ENCODE measurements around the gene CABLES2. TPM values are rescaled to one million over a fixed set of nuclear protein-coding genes. Genes with fewer than 3 reads are reported as not detected.
A peak's percentile ranks its signal among the peaks of the same experiment; 100 is the strongest.

CABLES2 gene
- polyA plus RNA-seq, 2 donors = 1.6 to 2.4 TPM

DNA sequence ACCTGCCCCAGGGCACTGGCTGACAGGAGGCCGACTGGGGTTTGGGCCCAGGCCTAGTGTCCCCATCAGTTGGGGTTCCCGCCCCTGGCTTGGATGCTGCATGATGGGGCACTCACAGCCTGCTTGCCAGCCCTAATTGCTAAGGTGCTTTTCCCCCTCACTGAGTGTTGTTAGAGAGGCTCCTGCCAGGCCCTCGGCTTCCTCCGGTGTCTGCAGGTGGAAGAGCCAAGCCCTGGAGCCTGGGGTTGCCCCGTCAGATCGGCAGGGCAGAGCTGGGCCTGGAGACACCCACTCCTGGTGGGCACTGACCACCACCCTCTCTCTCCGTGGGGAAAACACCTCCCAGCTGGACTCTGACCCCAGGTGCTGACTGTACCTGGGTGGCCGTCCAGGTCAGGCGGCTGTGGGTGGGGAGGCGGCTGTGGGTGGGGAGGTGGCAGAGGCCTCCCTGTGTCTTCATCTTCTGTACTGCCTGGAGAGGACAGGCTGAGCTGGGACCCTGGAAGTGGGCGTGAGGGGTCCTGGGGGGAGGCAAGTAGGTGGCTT lies 6.0 kb upstream of the CABLES2 start:
- peaks cover 5 to 7% of the 10 kb centered on the region in 2 donors for H3K4me1 ChIP-seq (ENCODE audit: control insufficient read depth in 2 of 2, insufficient read depth in 2 of 2, low read length in 1 of 2)
- H3K9me3 ChIP-seq (ENCODE audit: control insufficient read depth in 2 of 2, insufficient read depth in 1 of 2, low read depth in 1 of 2, low read length in 1 of 2) = peaks cover 0 to 4% of the 10 kb centered on the region in 2 donors
- WGBS, 2 donors = 77 to 81% methylated on average over 11 of the region's 11 CpGs
- no peak overlapping the region for H3K4me3 ChIP-seq (ENCODE audit: low read depth in 1 of 2, low read length in 2 of 2)
- H3K36me3 ChIP-seq (ENCODE audit: control insufficient read depth in 2 of 2, insufficient read depth in 2 of 2, low read length in 1 of 2) = peaks cover 0 to 4% of the 10 kb centered on the region in 2 donors
- H3K27me3 ChIP-seq (ENCODE audit: control insufficient read depth in 1 of 2, insufficient read depth in 2 of 2, low read length in 2 of 2) = no peaks in the 10 kb centered on the region
- H3K27ac ChIP-seq (ENCODE audit: low read depth in 2 of 2, low read length in 1 of 2) = no peak overlapping the region

DNA sequence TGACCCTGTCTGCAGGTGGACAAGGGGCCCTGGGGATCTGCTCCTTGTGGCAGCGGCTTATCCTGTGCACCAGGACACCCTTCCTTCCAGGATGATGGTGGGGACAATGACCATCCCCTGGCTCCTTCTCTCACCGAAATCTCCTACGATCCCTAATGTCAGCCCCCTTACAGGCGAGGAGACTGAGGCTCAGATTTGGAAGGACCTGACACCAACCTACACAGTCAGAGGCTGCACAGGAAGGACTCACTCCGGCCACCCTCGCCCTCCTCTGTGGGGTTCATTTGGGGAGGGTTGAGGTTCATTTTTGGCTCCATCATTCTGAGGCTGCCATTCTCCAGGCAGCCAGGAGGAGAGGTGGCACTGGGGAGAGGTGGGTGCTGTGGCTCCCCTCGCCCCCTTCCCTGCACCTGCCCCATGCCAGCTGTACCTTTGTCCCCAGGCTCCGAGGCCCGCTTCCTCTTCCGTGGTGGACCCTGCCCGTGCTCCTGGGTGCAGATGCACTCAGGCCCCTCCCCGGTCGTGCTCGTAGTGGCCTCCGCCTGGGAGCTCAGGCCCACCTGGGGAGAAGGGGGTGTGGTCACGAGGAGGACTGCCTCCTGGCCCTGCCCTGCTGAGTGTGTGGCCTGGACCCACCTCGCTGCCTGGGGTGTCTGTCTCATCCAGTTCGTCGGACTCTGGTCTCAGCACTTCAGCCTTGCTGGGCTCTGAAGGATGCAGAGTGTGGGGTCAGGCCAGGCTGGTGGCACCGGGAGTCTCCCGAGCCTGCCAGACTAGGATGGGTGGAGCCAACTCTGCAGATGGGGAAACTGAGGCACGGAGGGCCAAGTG lies 5.3 kb upstream of the CABLES2 start:
- WGBS, 2 donors = 69 to 75% methylated on average over 20 to 22 of the region's 22 CpGs
- Histone ChIP-seq H3K4me1 (ENCODE audit: control insufficient read depth in 2 of 2, insufficient read depth in 2 of 2, low read length in 1 of 2) (peaks cover 6 to 14% of the 10 kb centered on the region in 2 donors), H3K9me3 (ENCODE audit: control insufficient read depth in 2 of 2, insufficient read depth in 1 of 2, low read depth in 1 of 2, low read length in 1 of 2) (peaks cover 0 to 4% of the 10 kb centered on the region in 2 donors), H3K4me3 (ENCODE audit: low read depth in 1 of 2, low read length in 2 of 2) (no peak overlapping the region), H3K27ac (ENCODE audit: low read depth in 2 of 2, low read length in 1 of 2) (no peak overlapping the region), H3K27me3 (ENCODE audit: control insufficient read depth in 1 of 2, insufficient read depth in 2 of 2, low read length in 2 of 2) (no peaks in the 10 kb centered on the region), H3K36me3 (ENCODE audit: control insufficient read depth in 2 of 2, insufficient read depth in 2 of 2, low read length in 1 of 2) (peaks cover 0 to 4% of the 10 kb centered on the region in 2 donors)

DNA sequence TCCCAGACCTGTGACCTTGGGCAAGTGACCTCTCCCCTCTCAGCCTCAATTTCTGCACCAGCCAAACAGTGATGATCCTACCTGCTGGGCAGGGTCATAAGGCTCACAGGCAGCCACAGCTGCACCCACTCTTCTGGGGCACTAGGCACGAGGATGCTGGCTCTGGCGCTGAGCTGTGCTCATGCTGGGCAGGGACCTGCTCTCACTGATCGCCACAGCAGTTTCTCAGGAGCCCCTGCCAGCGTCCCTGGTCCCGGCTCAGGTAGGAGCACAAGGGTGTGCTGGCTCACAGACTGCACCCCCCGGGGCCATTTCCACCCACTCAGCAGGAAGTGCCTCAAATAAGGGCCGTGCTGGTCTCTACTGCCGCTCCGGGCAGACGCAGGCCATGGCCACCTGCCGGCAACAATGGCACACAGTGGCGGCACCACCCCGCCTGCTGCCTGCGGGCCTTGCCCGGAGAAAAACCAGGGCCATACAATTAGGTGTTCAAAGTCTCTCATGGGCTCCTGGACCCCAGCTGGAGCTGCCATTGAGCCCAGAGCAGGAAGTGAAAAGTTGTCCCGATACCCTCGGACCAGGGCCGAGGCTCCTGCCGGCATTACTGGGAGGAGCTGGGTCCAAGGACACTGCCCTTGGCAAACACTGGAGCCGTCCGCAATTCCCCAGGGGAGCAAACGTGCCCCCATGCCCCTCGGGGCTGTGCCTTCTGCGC lies 4.6 kb upstream of the CABLES2 start:
- no peaks in the 10 kb centered on the region for H3K36me3 ChIP-seq (ENCODE audit: control insufficient read depth in 2 of 2, insufficient read depth in 2 of 2, low read length in 1 of 2)
- H3K27ac ChIP-seq (ENCODE audit: low read depth in 2 of 2, low read length in 1 of 2) = no peak overlapping the region
- H3K9me3 ChIP-seq (ENCODE audit: control insufficient read depth in 2 of 2, insufficient read depth in 1 of 2, low read depth in 1 of 2, low read length in 1 of 2) = no peaks in the 10 kb centered on the region
- 61 to 70% methylated on average over 24 of the region's 24 CpGs for WGBS, 2 donors
- H3K4me1 ChIP-seq (ENCODE audit: control insufficient read depth in 2 of 2, insufficient read depth in 2 of 2, low read length in 1 of 2) = peaks cover 8 to 15% of the 10 kb centered on the region in 2 donors
- no peaks in the 10 kb centered on the region for H3K27me3 ChIP-seq (ENCODE audit: control insufficient read depth in 1 of 2, insufficient read depth in 2 of 2, low read length in 2 of 2)
- no peak overlapping the region for H3K4me3 ChIP-seq (ENCODE audit: low read depth in 1 of 2, low read length in 2 of 2)

DNA sequence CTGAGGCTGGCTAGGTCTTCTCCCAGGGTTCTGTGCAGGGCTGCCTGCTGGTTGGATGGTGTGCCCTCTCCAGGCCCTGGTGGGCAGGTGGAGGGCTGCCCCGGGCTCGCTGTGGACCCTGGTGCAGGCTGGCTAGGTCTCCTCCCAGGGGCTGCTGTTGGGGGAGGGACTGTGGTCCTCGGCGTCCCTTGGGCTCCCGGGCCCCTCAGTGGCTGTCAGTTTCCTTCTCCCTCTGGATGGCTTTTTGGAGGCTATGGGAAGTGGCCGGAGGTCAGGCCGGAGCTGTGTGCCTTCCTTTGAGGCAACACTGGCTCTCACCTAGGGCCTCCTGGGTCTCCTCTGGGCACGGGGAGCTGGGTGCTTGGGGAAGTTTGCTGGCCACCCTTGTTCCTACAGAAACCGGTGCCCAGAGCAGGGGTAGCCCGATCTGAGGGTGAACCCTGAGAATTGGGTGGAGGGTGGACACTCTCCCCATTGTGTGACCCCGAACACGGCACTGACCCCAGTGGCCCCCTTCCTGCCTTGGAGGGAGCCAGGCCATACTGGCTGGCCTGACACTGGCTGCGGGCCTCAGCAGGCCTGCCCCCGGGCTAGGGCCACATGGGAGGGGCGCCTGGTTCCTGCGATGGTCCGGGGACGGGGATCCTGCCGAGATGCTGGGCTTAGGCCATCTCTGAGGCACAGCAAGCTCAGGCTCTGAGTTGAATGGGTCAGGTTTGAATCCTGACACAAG lies 3.8 kb upstream of the CABLES2 start:
- Histone ChIP-seq H3K27ac (ENCODE audit: low read depth in 2 of 2, low read length in 1 of 2) (no peak overlapping the region), H3K36me3 (ENCODE audit: control insufficient read depth in 2 of 2, insufficient read depth in 2 of 2, low read length in 1 of 2) (no peaks in the 10 kb centered on the region), H3K4me3 (ENCODE audit: low read depth in 1 of 2, low read length in 2 of 2) (no peak overlapping the region), H3K27me3 (ENCODE audit: control insufficient read depth in 1 of 2, insufficient read depth in 2 of 2, low read length in 2 of 2) (no peaks in the 10 kb centered on the region), H3K4me1 (ENCODE audit: control insufficient read depth in 2 of 2, insufficient read depth in 2 of 2, low read length in 1 of 2) (peaks cover 8 to 22% of the 10 kb centered on the region in 2 donors), H3K9me3 (ENCODE audit: control insufficient read depth in 2 of 2, insufficient read depth in 1 of 2, low read depth in 1 of 2, low read length in 1 of 2) (no peaks in the 10 kb centered on the region)
- 81 to 83% methylated on average over 17 to 19 of the region's 19 CpGs for WGBS, 2 donors

DNA sequence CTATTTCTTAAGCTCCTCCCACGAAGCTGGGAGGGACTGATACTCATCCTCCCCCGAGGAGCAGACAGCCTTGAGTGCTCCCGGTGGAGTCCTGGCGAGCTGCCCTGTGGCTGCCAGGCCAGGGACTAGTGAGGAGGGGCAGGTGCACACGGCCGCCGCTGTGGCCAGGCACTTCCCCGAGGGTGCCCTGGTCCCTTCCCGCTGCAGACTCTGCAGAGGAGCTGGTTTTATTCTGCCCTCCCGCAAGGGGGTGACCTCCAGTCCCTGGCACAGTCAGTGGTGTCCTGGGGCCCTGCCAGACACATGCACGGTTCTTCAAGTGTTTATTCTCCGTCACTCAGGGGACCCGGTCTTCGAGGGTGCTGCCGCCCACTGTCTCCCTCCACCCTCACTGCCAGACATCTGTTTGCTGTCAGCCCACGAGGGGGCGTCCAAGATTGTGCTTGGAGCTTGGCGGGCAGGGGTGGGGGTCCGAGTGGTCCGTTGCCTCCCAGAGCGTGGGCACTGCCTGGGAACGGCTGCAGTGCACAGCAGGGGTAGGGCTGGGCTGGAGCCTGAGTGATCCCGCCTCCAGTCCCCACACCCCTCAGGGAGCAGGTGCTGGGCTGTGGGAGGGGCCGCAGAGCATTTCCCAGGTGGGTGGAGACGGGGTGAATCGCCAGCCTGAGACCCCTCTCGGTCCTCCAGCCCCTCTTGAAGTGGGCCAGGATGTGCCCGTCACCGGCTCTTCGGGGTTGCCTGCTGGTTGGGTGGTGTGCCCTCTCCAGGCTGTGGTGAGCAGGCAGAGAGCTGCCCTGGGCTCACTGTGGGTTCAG lies 3.1 kb upstream of the CABLES2 start:
- Histone ChIP-seq H3K27me3 (ENCODE audit: control insufficient read depth in 1 of 2, insufficient read depth in 2 of 2, low read length in 2 of 2) (no peaks in the 10 kb centered on the region), H3K4me1 (ENCODE audit: control insufficient read depth in 2 of 2, insufficient read depth in 2 of 2, low read length in 1 of 2) (peaks cover 10 to 29% of the 10 kb centered on the region in 2 donors), H3K4me3 (ENCODE audit: low read depth in 1 of 2, low read length in 2 of 2) (no peak overlapping the region), H3K27ac (ENCODE audit: low read depth in 2 of 2, low read length in 1 of 2) (peak overlapping the region in 1 of 2 donors; percentile 5), H3K9me3 (ENCODE audit: control insufficient read depth in 2 of 2, insufficient read depth in 1 of 2, low read depth in 1 of 2, low read length in 1 of 2) (no peaks in the 10 kb centered on the region), H3K36me3 (ENCODE audit: control insufficient read depth in 2 of 2, insufficient read depth in 2 of 2, low read length in 1 of 2) (no peaks in the 10 kb centered on the region)
- 9 to 10% methylated on average over 30 of the region's 30 CpGs for WGBS, 2 donors

DNA sequence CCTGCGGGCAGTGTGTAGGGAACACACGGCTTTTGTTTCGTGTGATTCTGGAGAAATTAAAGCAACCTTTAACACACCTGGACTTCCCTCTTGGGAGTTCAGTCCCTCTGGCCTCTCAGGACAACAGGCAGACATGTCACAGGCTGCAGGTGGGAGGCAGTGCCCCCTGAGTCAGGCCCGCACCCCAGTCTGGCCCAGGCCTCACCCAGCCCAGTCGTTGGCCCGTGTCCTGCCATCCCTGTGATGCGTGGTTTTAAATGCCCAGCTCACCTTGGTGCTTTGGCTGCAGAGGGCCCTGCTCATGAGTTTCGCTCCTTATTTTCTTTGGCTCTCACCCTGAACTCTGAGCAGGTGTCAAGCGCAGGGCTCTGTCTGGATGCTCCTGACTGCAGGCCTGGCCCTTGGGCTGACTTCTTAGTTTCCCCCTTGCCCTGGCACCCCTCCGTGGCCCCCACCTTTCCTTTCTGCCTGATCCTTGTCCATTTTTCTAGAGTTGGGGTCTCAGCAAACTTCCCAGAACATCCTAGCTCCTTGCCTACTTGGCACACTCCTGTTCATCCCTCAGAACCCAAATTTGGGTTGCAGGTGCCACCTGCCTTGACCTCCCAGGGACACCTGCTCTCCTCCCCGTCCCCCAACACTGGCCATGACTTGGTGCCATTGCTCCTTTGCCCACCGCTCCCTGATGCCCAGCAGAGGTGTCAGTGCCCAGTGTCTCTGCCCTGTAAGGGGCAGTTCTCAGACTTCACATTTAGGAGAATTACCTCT lies 2.2 kb upstream of the CABLES2 start:
- H3K9me3 ChIP-seq (ENCODE audit: control insufficient read depth in 2 of 2, insufficient read depth in 1 of 2, low read depth in 1 of 2, low read length in 1 of 2) = no peaks in the 10 kb centered on the region
- no peaks in the 10 kb centered on the region for H3K36me3 ChIP-seq (ENCODE audit: control insufficient read depth in 2 of 2, insufficient read depth in 2 of 2, low read length in 1 of 2)
- no peak overlapping the region for H3K27ac ChIP-seq (ENCODE audit: low read depth in 2 of 2, low read length in 1 of 2)
- H3K4me1 ChIP-seq (ENCODE audit: control insufficient read depth in 2 of 2, insufficient read depth in 2 of 2, low read length in 1 of 2) = peaks cover 10 to 31% of the 10 kb centered on the region in 2 donors
- 72 to 76% methylated on average over 12 of the region's 12 CpGs for WGBS, 2 donors
- no peaks in the 10 kb centered on the region for H3K27me3 ChIP-seq (ENCODE audit: control insufficient read depth in 1 of 2, insufficient read depth in 2 of 2, low read length in 2 of 2)
- no peak overlapping the region for H3K4me3 ChIP-seq (ENCODE audit: low read depth in 1 of 2, low read length in 2 of 2)

DNA sequence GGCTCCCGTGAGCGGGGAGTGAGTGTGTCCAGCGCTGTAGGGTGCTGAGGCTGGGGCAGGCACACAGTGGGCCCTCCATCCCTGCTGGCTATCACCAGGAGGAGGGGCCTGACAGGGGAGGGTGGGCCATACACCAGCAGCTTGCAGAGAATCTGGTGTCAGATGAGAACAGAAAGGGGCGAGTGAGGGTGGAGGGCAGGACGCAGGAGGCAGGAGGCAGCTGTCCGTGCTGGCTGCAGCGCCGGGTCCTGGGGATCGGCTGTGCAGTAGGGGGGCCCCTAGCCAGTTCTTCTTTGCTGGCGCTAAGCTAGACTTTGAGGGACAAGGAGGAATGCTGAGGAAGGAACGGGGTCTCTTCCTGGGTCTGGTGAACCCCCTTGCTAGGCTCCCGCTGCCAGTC lies 1.6 kb upstream of the CABLES2 start:
- Histone ChIP-seq H3K9me3 (ENCODE audit: control insufficient read depth in 2 of 2, insufficient read depth in 1 of 2, low read depth in 1 of 2, low read length in 1 of 2) (no peaks in the 10 kb centered on the region), H3K4me3 (ENCODE audit: low read depth in 1 of 2, low read length in 2 of 2) (no peak overlapping the region), H3K36me3 (ENCODE audit: control insufficient read depth in 2 of 2, insufficient read depth in 2 of 2, low read length in 1 of 2) (no peaks in the 10 kb centered on the region), H3K27me3 (ENCODE audit: control insufficient read depth in 1 of 2, insufficient read depth in 2 of 2, low read length in 2 of 2) (no peaks in the 10 kb centered on the region), H3K27ac (ENCODE audit: low read depth in 2 of 2, low read length in 1 of 2) (no peak overlapping the region), H3K4me1 (ENCODE audit: control insufficient read depth in 2 of 2, insufficient read depth in 2 of 2, low read length in 1 of 2) (peaks cover 10 to 31% of the 10 kb centered on the region in 2 donors)
- 84 to 89% methylated on average over 12 of the region's 12 CpGs for WGBS, 2 donors

DNA sequence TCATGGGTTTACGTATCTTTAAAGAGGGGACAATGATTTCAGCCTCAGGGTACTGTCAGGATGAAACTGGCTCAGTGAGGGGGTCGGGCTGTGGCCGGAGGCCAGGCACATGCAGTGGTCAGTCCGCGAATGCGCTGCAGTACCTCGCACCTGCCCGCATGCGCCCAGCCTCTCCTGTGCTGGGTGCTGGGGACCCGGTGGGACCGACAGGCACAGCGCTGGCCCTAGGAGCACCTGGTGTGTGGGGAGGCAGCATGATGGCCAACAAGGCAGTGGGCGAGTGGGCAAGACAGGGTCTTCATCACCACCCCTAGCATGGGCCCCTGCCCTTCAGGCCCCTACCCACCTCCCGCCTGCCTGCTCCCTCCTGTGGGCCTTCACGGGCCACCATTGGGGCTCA lies 970 bp upstream of the CABLES2 start:
- Histone ChIP-seq H3K27me3 (ENCODE audit: control insufficient read depth in 1 of 2, insufficient read depth in 2 of 2, low read length in 2 of 2) (no peaks in the 10 kb centered on the region), H3K36me3 (ENCODE audit: control insufficient read depth in 2 of 2, insufficient read depth in 2 of 2, low read length in 1 of 2) (no peaks in the 10 kb centered on the region), H3K9me3 (ENCODE audit: control insufficient read depth in 2 of 2, insufficient read depth in 1 of 2, low read depth in 1 of 2, low read length in 1 of 2) (no peaks in the 10 kb centered on the region), H3K4me1 (ENCODE audit: control insufficient read depth in 2 of 2, insufficient read depth in 2 of 2, low read length in 1 of 2) (peaks cover 10 to 31% of the 10 kb centered on the region in 2 donors), H3K27ac (ENCODE audit: low read depth in 2 of 2, low read length in 1 of 2) (no peak overlapping the region), H3K4me3 (ENCODE audit: low read depth in 1 of 2, low read length in 2 of 2) (no peak overlapping the region)
- WGBS, 2 donors = 94% methylated on average over 14 to 15 of the region's 15 CpGs
